Loucy (cell line): ENCODE results near the gene RAP1GDS1.
A peak's percentile ranks its signal among the peaks of the same experiment; 100 is the strongest.

ENCODE experiments used
- CTCF ChIP-seq: fragments of 200-600 bp; sonication (generic); conservative IDR thresholded peaks from 2 replicates; pipeline ENCODE4 v1.5.1; 2014; ENCODE audit warnings: mild to moderate bottlenecking, antibody characterized with exemption, low read length
- EZH2phosphoT487 ChIP-seq: fragments of 200-600 bp; IDR thresholded peaks from 2 replicates; pipeline ENCODE4 v1.6.1; 2018; ENCODE audit warnings: antibody characterized with exemption, mild to moderate bottlenecking, moderate library complexity, borderline replicate concordance

GRCh38 chr4:98260579-98261404, at the start of gene RAP1GDS1:
- TF ChIP-seq CTCF (0 out of 2 replicates have a peak, but pooled peaks have one; percentile 7), EZH2phosphoT487 (no peak)
